GM12873 (cell line): ENCODE results near the gene UGT1A10.

Experiments used
- CTCF ChIP-seq: IDR thresholded peaks from 2 replicates; pipeline ENCODE4 v1.5.1; 2012; ENCODE audit warnings: low read depth, mild to moderate bottlenecking, moderate library complexity, low read length, control low read depth; ENCODE audit not compliant: insufficient read depth; ENCODE audit errors: missing control alignments

The UGT1A10 gene

GRCh38 chr2:233819884-233820773 is 183.9 kb downstream of the UGT1A10 start:
- no peak for TF ChIP-seq CTCF

- no peak for TF ChIP-seq CTCF
Measured at GRCh38 chr2:233820774-233821105, 184.5 kb downstream of the UGT1A10 start.

- no peak for TF ChIP-seq CTCF
Measured at GRCh38 chr2:233821196-233821595, 184.9 kb downstream of the UGT1A10 start.

GRCh38 chr2:233821709-233822100 is 185.5 kb downstream of the UGT1A10 start:
- no peak for TF ChIP-seq CTCF

- no peak for TF ChIP-seq CTCF
Measured at GRCh38 chr2:233822101-233822771, 186.0 kb downstream of the UGT1A10 start.
